GM12878 (cell line): ENCODE results near the gene MPRIP. TPM values are rescaled to one million over a fixed set of nuclear protein-coding genes. Genes with fewer than 3 reads are reported as not detected.
A peak's percentile ranks its signal among the peaks of the same experiment; 100 is the strongest.

ENCODE experiments used
- ATF3 ChIP-seq: IDR thresholded peaks from 2 replicates; pipeline ENCODE4 v1.6.1; 2011; ENCODE audit warnings: low read depth, mild to moderate bottlenecking, low read length, moderate library complexity, borderline replicate concordance; ENCODE audit errors: extremely low read depth
- CBX5 ChIP-seq: sonication (generic); IDR thresholded peaks from 2 replicates; pipeline ENCODE4 v1.6.1; 2016; ENCODE audit warnings: low read depth, moderate library complexity, mild to moderate bottlenecking, inconsistent platforms
- CTCF ChIP-seq, 3 experiments: IDR thresholded peaks in 2 of 3; conservative IDR thresholded peaks in 1 of 3; 2 replicates each; pipeline ENCODE4 v1.5.1; 2011; ENCODE audit warnings: low read depth in 3 of 3, low read length in 3 of 3, mild to moderate bottlenecking in 3 of 3, control low read depth in 2 of 3, moderate library complexity in 2 of 3, inconsistent platforms in 1 of 3, mixed read lengths in 1 of 3; ENCODE audit not compliant: control insufficient read depth in 2 of 3, insufficient read depth in 1 of 3; ENCODE audit errors: extremely low read depth in 1 of 3
- DPF2 ChIP-seq: fragments of 450-650 bp; IDR thresholded peaks from 2 replicates; pipeline ENCODE4 v1.6.1; 2017; ENCODE audit warnings: mild to moderate bottlenecking
- EZH2 ChIP-seq: IDR thresholded peaks from 2 replicates; pipeline ENCODE4 v1.6.1; 2012; ENCODE audit warnings: low read depth, mild to moderate bottlenecking, control low read depth, inconsistent platforms, low read length, borderline replicate concordance; ENCODE audit not compliant: control insufficient read depth
- GATAD2B ChIP-seq: fragments of 450-650 bp; conservative IDR thresholded peaks from 2 replicates; pipeline ENCODE4 v1.6.1; 2017; ENCODE audit warnings: low read depth, mild to moderate bottlenecking, moderate library complexity
- IKZF1 ChIP-seq: fragments of 450-650 bp; conservative IDR thresholded peaks from 2 replicates; pipeline ENCODE4 v1.6.1; 2017; ENCODE audit warnings: antibody characterized with exemption, mild to moderate bottlenecking
- JUNB ChIP-seq: IDR thresholded peaks from 2 replicates; pipeline ENCODE4 v1.6.1; 2016; ENCODE audit warnings: antibody characterized with exemption, mild to moderate bottlenecking
- KLF5 ChIP-seq: fragments of 450-650 bp; IDR thresholded peaks from 2 replicates; pipeline ENCODE4 v1.6.1; 2014; ENCODE audit warnings: mild to moderate bottlenecking; ENCODE audit not compliant: partially characterized antibody
- NBN ChIP-seq: fragments of 450-650 bp; IDR thresholded peaks from 2 replicates; pipeline ENCODE4 v1.6.1; 2016
- PML ChIP-seq: IDR thresholded peaks from 2 replicates; pipeline ENCODE4 v1.6.1; 2012; ENCODE audit warnings: low read length, inconsistent platforms
- RBBP5 ChIP-seq: fragments of 200-600 bp; sonication (generic); conservative IDR thresholded peaks from 2 replicates; pipeline ENCODE4 v1.6.1; 2016
- SIX5 ChIP-seq: IDR thresholded peaks from 2 replicates; pipeline ENCODE4 v1.6.1; 2011; ENCODE audit warnings: mild to moderate bottlenecking, low read depth, low read length, moderate library complexity; ENCODE audit not compliant: severe bottlenecking
- SMARCA5 ChIP-seq: fragments of 450-650 bp; IDR thresholded peaks from 2 replicates; pipeline ENCODE4 v1.6.1; 2017; ENCODE audit warnings: mild to moderate bottlenecking
- TBL1XR1 ChIP-seq: IDR thresholded peaks from 2 replicates; pipeline ENCODE4 v1.6.1; 2012; ENCODE audit warnings: low read depth, low read length, improper control_type of control experiment
- YY1 ChIP-seq: IDR thresholded peaks from 2 replicates; pipeline ENCODE4 v1.6.1; 2011; ENCODE audit warnings: low read depth, mild to moderate bottlenecking, low read length
- ZBTB4 ChIP-seq: fragments of 450-650 bp; formaldehyde crosslinking; IDR thresholded peaks from 2 replicates; pipeline ENCODE4 v1.4.0; 2022; ENCODE audit warnings: mild to moderate bottlenecking, moderate library complexity
- ZBTB40 ChIP-seq: fragments of 450-650 bp; IDR thresholded peaks from 2 replicates; pipeline ENCODE4 v1.6.1; 2016; ENCODE audit warnings: mild to moderate bottlenecking, moderate library complexity, borderline replicate concordance
- ZNF24 ChIP-seq: fragments of 450-650 bp; IDR thresholded peaks from 2 replicates; pipeline ENCODE4 v1.6.1; 2017; ENCODE audit warnings: antibody characterized with exemption, mild to moderate bottlenecking
- polyA plus RNA-seq, 11 experiments: library from polyadenylated mRNA; depleted of rRNA in 4 of 11; unstranded in 6 of 11; stranded (reverse) in 5 of 11; fragments of >200 nt; fragmentation: Nextera tagmentation in 4 of 11; fragmentation: Illumina TruSeq in 1 of 11; extraction: Ambion mirVana in 4 of 11; extraction: Trizol in 1 of 11; gene quantifications; 1 replicate in 1 of 11; 2 replicates in 10 of 11; pipeline versions ENCODE4 v1.2.1 to v1.2.3, GENCODE V29; 2011 to 2016; ENCODE audit warnings: inconsistent platforms in 2 of 11, missing spikeins in 2 of 11, low read depth in 1 of 11
- total RNA-seq, 4 experiments: library from RNA; depleted of rRNA in 3 of 4; stranded (reverse); fragments of >200 nt in 3 of 4; fragmentation: Illumina TruSeq in 1 of 4; extraction: Trizol in 1 of 4; gene quantifications; 2 replicates each; pipeline versions ENCODE4 v1.2.1 to v1.2.3, GENCODE V29; 2013 to 2021

MPRIP gene
- total and polyA plus RNA-seq, 10 of the 15 experiments (the other 5 are each of a cell fraction or from before 2014, with no cell fraction given) = 16.5 to 168 (median 71.7) TPM

- TF ChIP-seq ZBTB4 (CRISPR knock-in tag) = no peak
- TF ChIP-seq YY1 = no peak; the same call in 1 of the 2 replicates
- peak; percentile 95 for TF ChIP-seq NBN
- TF ChIP-seq CTCF (IDR thresholded peaks at IDR 0.05 in 2 of 3, conservative IDR thresholded peaks at IDR 0.05 in 1 of 3; ENCODE audit: control insufficient read depth in 2 of 3, extremely low read depth in 1 of 3, insufficient read depth in 1 of 3, low read depth in 3 of 3, low read length in 3 of 3) = no peak
- TF ChIP-seq DPF2 = no peak; the same call in none of the 2 replicates
- peak; percentile 74 for TF ChIP-seq PML
- TF ChIP-seq TBL1XR1 = no peak
- peak; percentile 85 for TF ChIP-seq ATF3
- no peak for TF ChIP-seq CBX5
- TF ChIP-seq KLF5 = peak; percentile 100
- TF ChIP-seq JUNB = no peak
- no peak for TF ChIP-seq ZNF24
- no peak for TF ChIP-seq EZH2
- TF ChIP-seq SMARCA5 = 0 out of 2 replicates have a peak, but pooled peaks have one; percentile 72
- peak; percentile 24 for TF ChIP-seq SIX5
- TF ChIP-seq ZBTB40 = 0 out of 2 replicates have a peak, but pooled peaks have one; percentile 27
- no peak for TF ChIP-seq RBBP5
- peak; percentile 86 for TF ChIP-seq GATAD2B
- TF ChIP-seq IKZF1 = no peak; the same call in none of the 2 replicates
Observed at GRCh38 chr17:17237026-17237799, 195.0 kb downstream of the MPRIP start, which contains the start of gene FLCN (continued).
